ENCODE results near the gene LRP1B.

Gene LRP1B

DNA sequence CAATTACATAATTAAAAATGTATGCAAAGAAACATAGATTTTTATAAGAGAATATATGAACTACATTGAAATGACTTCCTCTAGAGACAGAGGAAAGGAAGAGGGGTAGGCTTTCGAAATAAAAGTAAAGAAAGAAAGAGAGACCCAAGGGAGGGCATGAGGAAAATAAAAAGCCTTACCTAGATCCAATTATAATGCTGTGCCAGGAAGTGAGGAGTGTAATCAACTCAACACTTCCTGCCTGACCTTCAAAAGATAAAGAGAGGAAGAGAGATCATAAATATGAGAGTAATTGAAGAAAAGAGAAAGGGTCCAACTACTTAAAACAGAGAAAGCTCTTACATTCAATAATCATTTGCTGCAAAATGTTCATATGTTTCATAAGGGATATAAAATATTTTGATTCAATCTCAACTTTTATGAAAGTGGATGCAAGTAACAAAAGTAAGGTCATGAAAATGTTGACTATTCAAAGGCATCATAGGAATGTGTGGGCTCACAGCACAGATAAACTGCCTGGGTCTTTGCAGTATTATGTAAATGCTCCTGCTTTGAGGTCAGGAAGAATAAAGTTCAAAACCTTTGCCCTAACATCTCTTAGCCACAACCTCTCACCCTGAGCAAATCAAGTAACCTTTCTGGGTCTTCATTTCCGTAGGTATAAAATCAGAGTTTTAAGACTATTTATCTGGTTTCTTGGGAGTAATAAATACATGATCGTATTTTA, 1237.7 kb downstream of the LRP1B start:
- no peak for DNase-seq (ENCODE audit: low spot score)

DNA sequence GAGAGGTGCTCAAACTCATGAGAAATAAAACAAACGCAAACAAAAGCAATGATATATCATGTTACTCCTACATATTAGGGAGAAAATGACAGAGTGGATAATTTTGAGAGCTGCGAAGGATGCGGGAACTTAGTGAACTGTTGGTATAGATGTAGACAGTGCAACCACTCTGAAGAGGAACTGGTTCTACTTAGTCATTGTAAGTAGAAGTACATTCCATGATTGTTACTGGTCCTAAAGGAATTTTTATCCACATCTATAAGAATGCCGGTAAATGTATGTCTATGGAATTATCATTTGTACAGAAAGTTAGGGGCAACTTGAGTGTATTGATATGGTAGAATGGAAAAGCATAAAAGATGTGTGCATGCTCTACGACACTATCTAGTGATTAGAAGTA, 1238.4 kb downstream of the LRP1B start:
- no peak for DNase-seq (ENCODE audit: low spot score)

DNA sequence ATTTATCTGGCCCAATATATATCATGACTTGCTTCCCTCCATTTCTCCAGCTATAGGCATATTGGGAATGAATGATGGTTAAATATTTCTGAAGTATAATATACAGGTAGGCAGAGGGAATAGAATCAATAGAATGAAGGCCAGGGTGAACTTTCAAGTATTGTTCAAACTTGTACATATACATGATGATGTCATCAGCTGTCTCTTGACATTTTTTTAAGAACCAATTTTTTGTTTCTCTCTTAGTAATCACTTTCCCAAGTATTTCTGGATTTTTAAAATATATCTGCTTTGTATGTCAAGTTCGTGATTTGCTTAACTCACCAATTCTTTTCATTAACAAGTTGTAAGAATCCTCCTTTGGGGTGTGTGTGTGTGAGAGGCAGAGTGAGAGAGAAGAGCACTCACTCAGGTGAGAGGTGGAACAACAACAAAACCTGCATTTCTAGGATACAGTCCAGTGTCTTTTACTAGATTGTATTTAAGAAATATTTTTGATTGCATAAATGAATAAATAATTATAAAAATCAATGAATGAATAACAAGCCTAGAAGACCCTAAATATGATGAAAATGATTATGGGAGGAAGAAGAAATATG, 1239.1 kb downstream of the LRP1B start:
- DNase-seq (ENCODE audit: low spot score), result no peak

DNA sequence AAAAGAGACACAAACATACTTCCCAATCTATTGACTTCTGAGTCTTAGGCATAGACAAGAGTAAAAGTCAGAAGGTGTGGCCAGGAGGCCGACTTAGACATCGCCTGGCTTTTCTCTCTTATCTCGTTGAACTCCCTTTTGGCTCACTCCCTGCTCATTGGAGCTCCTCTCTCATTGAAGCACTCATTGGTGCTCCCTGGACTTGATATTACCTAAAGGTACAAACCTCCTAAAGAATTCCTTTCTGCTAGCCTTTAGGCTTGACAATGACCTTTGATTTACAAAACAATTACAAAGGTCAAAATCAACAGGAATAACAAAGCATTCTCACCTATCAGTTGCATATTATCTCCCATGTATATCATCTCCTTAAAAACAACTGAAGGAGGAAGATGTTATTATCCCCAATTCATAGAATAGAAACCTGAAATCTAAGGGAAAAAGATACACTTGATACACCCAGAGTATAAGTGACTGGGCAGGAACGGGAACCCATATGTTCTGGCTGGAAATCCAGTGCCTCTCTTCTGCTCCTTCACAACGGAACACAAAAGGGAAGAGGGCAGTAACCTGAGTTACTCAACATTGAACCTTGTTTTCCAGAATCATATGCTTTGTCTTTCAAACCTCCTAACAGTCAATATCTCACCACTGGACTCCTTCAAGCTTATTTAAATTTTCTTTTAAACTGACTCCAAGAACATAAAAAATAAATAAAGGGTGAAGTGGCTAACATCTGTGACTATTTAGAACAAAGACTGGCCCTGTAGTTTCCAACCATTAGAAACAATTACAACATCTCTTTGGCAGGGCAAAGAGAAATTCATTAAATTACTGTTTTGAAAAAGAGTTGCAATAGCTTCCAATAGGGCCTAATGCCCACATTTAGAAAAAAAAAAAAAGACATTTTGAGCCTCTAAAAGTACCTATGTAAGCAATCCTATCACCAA, 1247.9 kb downstream of the LRP1B start:
- DNase-seq (ENCODE audit: low spot score), result no peak

DNA sequence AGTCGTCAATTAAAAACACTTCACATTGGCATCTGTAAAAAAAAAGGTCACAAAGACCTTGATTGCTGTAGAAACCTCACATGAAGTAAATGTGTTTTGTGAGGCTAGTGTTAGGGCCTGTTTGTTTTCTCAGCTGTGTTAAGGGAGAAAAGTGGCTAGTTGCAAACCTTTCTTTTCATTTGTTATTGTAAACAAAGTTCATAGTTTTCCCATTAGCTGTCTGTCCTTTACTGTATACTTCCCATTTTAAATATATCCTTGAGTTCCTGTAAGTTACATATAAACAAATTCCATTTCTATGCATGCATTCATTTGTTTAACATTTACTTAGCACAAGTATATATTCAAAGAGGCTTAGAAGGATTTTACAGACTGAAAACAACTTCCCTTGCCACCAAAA, 1250.2 kb downstream of the LRP1B start:
- DNase-seq (ENCODE audit: low spot score), result no peak

DNA sequence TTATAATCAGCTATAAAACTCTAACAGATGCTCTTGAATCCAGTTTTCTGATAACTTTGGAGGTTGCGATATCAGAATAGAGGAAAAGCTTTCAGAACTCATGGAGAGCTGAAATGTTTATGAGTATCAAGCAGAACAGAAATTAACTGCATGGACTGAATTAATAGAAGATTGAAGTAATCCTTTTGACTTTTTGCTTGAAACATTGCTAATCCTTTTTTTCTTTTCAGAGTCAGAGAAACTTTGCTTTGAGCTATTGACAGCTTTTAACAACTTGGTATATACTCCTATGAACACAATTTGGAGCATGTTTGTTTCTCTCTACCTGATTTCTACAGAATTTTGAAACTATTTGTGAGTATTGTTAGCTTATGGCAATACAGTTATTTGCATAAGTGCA, 1254.8 kb downstream of the LRP1B start:
- no peak for DNase-seq (ENCODE audit: low spot score)

DNA sequence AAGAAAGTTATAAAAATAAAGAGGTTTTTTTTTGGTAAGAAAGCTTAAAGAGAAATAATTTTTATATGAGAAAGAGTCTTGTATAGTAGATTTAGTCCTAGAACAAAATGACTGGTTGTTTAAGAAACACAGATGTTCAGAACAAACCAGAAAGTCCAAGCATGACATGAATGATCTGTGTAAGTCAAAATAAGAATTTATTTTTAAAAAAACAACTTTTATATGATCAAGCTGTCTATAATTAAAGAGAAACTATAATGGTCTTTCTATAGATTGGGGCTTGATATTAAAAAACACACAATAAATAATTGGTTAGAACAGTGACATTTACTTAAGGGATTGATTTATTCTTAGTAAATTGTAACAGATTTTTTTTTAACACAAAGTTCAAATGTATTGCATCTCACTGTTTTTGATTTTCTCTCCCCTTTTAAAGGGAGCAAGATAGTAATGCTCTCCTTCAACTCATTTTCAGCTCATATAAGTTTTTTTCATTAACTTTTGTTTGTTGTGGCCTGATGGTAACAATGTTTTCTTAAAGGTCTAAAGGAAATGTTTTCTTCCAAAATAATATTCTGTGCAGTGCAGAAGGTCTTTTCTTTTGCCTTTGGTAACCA, 1256.8 kb downstream of the LRP1B start:
- no peak for DNase-seq (ENCODE audit: low spot score)

DNA sequence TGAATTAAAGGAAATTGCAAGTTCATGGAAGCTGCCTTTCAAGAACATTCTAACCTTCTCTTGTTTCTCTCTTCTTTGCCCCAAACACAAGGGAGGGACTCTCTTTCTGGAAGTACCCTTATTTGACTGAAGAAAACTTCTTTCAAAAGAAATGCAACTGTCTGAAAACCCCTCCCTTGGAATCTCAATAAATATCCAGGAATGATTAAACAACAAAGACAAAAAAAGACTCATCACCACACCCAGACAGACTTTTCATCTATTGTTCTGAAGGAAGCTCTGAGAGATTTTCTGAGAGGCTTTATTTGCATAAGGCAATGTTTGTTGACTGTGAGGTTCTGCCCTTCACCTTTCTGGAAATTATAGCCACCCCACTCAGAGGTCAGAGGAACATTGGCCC, 1260.9 kb downstream of the LRP1B start:
- no peak for DNase-seq (ENCODE audit: low spot score)

DNA sequence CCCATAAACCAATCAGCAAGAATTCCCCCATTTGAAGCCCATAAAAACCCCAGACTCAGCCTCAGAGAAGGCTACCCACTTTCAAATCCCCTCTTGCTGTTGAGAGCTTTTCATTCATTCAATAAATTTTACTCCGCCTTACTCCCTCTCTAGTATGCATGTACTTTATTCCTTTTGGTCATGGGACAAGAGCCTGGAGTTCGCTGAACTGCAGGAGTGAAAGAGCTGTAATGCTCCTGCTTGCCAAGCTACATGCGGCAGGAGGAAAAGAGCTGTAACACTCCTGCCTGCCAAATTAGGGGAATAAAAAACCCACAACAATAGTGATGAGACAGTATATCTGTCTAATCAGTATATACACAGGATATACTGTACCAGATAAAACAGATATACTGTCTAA, 1261.7 kb downstream of the LRP1B start:
- DNase-seq (ENCODE audit: low spot score), result no peak

DNA sequence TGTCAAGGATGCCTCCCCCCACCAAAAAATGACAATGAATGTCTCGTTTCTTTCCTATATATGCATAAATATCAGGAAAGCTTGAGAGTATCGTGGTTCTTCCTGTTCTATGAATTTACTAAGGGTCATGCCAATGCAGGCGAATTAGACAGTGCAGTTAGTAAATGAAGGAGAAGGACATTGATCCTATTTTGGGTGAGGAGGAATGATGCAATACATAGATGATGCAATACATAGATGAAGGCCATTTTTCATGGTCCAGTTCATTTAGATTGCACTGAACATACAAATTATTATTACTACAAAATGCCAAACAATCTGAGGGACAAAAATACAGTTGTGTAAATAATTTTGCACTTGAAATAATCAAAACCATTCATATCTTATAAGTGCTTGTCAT, 1265.0 kb downstream of the LRP1B start:
- no peak for DNase-seq (ENCODE audit: low spot score)

DNA sequence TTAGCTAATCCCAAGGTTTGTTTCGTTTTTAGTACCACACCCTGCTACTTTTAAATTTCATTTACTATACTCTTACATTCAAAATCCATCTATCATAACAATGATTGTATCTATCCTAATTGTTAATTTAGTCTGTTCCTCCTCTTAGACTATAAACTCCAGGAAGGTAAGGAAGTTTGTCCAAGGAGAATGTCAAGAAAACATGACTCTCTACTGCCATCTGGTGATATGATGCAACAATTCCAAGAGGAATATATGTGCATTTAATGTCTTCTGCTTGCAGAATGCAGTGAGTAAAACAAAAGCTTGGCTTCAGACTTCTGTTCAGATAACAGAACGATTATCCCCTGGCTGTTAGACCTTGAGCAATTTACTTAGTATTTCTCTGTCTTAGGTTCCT, 1267.1 kb downstream of the LRP1B start:
- peak; percentile 2 for DNase-seq (ENCODE audit: low spot score)

DNA sequence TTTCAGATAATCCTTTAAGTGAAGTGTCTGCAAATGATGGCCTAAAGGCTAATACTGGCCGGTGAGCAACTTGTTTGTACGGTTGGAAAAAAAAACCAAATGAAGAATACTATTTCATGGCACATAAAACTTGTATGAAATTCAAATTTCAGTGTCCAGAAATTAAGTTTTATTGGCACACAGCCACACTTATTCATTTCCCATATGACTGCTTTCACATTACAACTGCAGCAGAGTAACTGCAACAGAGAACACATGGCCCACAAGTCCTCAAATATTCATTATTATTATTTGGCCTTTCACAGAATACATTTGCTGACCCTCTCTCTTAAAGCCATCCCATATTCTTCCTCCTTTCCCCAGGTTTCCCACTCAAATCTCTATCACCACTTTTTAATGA, 1268.6 kb downstream of the LRP1B start:
- DNase-seq (ENCODE audit: low spot score), result no peak

DNA sequence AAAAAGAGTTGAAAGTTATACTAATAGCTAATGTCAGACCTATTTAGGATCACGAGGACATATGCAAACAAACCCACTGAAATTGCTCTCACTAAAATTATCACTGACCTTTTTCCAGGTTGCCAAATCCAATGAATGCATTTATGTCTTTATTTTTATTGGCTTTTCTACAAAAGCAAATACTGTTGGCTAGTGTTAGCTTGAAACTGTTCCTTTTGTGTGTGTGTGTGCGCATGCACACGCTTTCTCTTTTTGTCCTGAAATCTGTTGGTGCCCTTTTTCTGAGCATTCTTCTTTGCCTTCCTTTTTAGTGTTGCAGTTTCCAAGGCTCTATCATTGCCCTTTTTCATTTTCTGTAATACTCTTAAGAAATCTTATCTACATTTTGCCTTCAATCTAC, 1269.2 kb downstream of the LRP1B start:
- no peak for DNase-seq (ENCODE audit: low spot score)

DNA sequence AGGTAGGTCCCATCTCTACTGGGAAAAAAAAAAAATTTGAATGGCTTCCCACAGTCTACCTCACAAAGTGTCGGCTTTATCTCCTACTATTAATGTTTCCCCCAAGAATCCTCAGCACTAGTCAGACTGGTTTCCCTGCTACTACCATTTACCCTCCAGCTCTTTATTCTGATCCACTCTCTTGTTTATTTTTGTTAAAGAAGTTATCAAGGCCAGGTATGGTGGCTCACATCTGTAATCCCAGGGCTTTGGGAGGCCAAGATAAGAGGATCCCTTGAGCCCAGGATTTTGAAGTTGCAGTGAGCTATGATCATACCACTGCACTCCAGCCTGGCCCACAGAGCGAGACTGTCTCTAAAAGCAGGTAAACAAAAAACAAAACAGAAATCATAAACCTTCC, 1275.3 kb downstream of the LRP1B start:
- DNase-seq (ENCODE audit: low spot score), result no peak

DNA sequence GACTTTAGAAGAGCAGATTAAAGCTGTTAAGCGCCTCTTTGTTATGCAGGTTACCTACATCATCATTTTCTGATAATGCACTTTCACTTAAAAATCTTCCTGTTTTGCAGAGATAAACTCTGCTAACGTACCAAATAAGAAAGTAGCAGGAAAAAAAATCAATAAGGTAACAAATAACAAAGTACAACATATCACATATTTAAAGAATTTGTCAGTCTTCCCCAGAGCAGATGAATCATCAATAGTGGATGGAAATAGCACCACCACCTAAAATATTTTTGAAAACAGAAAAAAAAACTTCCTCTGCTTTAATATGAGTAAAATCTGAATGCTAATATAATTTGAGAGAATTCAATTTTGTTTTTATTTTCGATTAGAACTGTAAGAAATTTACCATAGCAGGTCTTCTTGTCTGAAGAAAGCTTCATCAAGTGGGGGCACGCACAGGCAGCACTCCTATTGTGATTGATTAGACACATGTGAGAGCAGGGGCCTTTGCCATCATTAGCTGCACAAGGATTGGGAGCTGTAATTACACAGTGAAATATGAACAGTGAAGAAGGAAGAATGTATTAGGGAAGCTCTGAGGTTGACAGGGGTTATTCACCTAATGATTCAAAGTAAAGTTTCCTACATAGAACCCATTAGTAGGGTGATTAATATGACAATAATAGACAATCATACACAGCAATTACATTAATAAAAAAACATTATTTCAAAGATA, 1279.4 kb downstream of the LRP1B start:
- DNase-seq (ENCODE audit: low spot score), result no peak

DNA sequence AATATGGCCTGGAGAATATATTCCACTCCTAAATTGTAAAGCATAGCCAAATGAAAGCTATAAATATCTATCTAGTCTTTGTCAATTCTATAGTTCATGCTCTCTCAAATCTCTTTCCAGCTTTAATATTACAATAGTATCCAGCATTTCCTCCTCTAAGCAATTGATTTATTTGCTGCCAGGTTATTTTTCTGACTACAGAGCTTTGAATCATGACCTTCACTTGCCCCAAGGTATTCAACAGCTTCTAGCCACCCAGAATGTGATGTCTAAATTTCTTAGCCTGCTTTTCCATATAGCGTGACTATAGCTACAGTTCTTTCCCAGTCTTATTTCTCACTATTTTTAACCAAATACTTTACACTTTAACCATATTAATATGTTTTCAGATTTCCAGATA, 1287.6 kb downstream of the LRP1B start:
- DNase-seq (ENCODE audit: low spot score), result no peak

DNA sequence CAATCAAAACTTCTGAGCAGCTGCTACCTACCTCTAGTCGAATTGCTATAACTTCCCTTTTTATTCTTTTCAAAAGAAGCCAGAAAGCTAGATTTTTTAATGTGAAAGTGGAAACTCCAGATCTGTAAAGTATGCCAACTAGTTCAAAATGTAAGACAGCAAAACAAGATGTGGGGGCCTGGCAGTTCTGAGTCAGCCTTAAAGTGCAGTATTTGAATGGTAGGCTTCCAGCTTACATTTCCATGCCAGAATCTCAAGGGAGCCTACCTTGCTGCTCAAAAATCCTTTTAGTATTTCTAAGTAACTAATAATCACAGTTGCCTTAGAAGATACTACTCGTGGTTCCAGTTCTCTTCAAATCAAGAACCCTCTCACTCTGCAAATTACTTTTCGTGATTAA, 1288.7 kb downstream of the LRP1B start:
- DNase-seq (ENCODE audit: low spot score), result no peak

DNA sequence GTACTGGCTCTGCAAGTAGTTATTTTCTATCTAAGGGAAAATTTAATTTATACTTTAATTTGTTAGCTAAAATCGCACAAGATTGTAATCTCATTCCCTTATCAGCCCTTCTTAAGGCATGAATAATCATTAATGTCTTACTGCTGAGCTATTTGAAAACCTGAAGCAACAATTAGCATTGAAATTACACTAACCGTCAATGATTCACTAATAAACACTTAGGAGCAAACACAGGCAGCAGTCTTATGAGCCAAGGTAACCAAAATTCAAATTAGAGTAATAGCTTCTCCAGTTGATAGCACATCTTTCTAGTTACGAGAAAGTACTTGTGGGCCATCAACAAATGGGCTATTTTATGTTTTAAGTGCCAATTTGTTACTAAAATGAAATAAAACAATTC, 1289.7 kb downstream of the LRP1B start:
- DNase-seq (ENCODE audit: low spot score), result no peak

DNA sequence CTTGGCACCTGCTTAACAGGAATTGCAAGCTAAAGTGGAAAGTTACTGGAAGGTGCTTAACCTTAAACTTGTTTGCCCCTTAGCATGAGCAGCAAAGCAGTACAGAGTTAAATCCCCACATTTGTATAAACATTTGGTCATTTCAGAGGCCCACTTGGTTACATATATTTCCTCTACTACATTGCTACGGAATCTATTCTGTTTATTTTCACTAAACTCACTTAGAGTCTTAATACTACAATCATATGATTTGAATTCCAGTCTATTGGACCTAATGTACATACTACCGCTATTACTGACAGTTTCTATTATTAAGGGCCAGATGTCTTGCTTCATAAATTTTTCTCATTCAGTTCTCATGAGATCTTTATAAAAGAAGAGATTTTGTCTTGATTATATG, 1294.0 kb downstream of the LRP1B start:
- DNase-seq (ENCODE audit: low spot score), result no peak

DNA sequence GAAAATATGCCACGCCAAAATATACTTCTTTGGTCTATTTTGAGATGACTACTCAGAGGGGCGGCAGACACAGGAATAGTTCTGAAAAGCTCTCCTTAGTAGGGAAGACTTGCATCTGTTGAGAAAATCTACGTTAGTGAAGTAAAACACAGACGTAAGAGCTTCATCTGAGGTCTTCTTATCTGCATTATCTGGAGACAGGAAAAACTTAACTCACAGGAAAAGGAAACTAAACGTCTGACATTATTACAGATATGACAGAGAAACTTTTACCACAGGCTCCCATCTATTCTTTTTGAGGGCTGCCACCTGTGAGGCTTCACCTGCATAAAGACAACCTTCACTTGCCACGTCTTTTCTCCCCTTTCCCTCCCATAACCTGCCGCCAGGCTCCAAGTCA, 1295.7 kb downstream of the LRP1B start:
- DNase-seq (ENCODE audit: low spot score), result no peak

DNA sequence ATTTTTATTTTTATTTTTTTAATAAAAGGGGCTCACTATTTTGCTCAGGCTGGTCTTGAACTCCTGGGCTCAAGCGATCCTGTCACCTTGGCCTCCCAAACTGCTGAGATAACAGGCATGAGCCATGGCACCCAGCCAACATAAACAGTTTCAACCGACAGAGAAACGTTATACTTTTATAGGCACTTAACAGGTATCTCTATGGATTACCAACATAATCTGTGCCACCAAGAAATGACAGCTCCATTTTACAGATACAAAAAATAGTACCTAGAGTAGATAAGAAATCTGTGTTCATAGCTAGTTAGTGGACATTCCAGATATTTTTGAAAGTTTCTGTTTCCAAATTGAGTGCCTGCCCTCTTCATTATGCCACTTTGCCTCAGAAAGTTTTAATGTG, 1316.7 kb downstream of the LRP1B start:
- no peak for DNase-seq (ENCODE audit: low spot score)

DNA sequence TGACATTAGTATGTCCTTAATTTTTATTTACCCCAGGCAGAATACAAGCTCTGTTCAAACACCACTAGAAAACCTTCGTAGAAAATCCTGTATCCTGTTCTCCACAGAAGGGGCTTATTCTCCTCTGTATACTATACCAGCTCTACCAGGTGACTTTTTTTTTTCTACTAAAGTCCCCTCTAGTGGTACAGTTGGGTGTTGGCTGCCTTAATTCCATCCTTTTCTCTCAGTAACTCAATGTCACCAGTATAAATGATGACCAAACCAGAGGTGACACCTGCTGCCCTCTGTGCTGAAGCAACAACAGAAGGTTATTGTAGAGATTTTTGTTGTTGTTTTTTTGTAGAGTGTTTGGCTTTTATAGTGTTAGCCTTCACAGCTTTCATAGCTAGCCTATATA, 1322.0 kb downstream of the LRP1B start:
- DNase-seq (ENCODE audit: low spot score), result peak; percentile 4

All from HuH-7 (cell line).